KOPT-K1 (cell line): ENCODE results near the gene ABCC11.
A peak's percentile ranks its signal among the peaks of the same experiment; 100 is the strongest.
"Not testable (repeated sequence)": the region's sequence is repeated elsewhere in the genome, so short reads cannot be mapped to it uniquely, and the experiment has no call there.

Experiments used
- H3K27ac ChIP-seq: fragments of 200-600 bp; sonication (generic); 2 replicates; pipeline ENCODE4 v1.5.1; 2016; ENCODE audit warnings: antibody characterized with exemption, mild to moderate bottlenecking, low read depth, low read length; ENCODE audit not compliant: poor library complexity, severe bottlenecking
- H3K36me3 ChIP-seq: fragments of 200-600 bp; sonication (generic); 2 replicates; pipeline ENCODE4 v1.5.1; 2017; ENCODE audit warnings: antibody characterized with exemption, mild to moderate bottlenecking, low read length, moderate library complexity; ENCODE audit not compliant: insufficient read depth
- H3K9me3 ChIP-seq: fragments of 200-600 bp; sonication (generic); 2 replicates; pipeline ENCODE4 v1.5.1; 2017; ENCODE audit warnings: antibody characterized with exemption, low read length, mild to moderate bottlenecking; ENCODE audit not compliant: insufficient read depth, poor library complexity, severe bottlenecking

Gene ABCC11

DNA sequence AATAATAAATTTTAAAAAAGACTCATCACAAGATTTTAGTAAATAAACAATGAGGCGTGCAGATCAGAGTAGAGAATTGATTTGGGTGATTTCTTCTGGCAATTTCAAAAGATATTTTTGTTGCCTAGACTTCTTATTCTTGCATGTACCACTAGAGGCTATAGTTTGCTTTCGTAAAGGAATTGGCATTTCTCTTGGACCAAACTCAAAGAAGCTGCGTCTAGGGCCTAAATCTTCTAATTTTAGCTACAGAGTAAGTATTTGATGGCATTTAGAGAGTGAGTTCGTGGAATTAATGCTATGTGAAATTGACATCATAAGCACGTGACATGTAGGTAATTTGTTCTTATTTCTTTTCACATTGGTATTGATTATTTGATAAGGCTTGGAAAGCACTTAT is 24.4 kb upstream of the ABCC11 start:
- H3K36me3 ChIP-seq: peaks cover 81% of the 10 kb centered on the region
- H3K27ac ChIP-seq: no peak overlapping the region

DNA sequence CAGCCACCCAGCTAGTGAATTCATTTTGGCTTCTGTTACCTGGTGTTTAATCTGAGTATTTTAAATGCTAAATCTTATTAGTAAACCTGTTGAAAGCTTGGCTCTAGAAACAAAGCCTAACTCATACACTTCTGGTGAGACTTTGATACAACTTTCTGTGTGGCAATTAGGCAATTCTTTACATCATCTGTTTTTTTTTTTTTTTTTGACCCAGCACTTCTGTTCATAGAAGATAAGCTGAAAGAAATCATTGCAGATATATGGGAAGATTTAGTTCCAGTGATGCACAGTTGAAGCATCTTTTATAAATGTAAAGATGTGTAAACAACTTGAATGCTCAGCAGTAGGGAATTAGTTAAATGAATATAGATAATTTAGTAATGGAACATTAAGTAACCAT is 21.7 kb upstream of the ABCC11 start:
- Histone ChIP-seq H3K9me3 (peaks cover under 1% of the 10 kb centered on the region), H3K27ac (no peak overlapping the region), H3K36me3 (peaks cover 81% of the 10 kb centered on the region)

More for the DNA sequence above, 24.4 kb upstream of the ABCC11 start:
- no peaks in the 10 kb centered on the region for H3K9me3 ChIP-seq

GRCh38 chr16:48262631-48263030 is 15.3 kb upstream of the ABCC11 start:
- Histone ChIP-seq H3K9me3 (peaks cover 13% of the 10 kb centered on the region), H3K36me3 (peaks cover 93% of the 10 kb centered on the region), H3K27ac (no peak overlapping the region)

DNA sequence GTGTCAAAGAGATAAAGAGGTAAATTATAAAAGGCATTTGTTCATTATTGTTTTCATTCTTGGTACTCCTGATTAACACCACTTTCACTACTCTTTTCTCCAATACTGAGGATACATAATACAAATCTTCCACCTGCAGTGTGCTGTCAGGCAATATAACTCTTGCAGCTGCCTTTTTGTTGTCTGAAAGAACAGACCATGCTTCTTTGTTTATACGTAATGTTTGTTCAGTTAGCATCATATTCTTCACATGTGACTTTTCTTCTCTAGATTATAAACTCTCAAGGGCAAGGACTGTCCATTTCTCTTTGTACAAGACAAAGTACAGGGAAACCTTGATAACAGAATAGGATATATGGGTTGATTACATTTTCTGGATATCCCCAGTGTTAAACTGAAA is 14.2 kb upstream of the ABCC11 start:
- Histone ChIP-seq H3K36me3 (peaks cover 92% of the 10 kb centered on the region), H3K27ac (no peak overlapping the region), H3K9me3 (peaks cover 13% of the 10 kb centered on the region)

DNA sequence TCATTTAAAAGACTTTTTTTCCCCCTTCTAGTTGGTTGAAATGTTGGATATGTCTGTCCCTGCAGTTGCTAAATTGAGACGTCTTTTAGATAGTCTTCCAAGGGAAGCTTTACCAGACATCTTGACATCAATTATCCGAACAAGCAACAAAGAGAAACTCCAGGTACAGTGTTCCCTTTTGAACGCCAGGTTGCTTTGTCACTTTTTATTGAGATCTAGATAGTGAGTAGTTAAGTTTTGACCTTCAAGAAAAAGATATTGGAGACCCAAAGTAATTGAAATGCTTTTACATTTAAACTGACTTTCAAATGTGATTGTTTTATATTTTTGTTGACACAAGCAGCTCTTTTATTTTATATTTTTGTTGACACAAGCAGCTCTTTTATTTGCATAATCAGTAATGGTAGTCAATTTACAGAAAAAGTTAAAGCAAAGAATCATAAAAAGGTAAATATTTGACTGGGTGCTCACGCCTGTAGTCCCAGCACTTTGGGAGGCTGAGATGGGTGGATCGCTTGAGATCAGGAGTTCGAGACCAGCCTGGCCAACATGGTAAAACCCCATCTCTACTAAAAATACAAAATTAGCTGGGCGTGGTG is 9.3 kb upstream of the ABCC11 start:
- H3K9me3 ChIP-seq: no peaks in the 10 kb centered on the region
- no peak overlapping the region for H3K27ac ChIP-seq
- H3K36me3 ChIP-seq: peaks cover 94% of the 10 kb centered on the region

DNA sequence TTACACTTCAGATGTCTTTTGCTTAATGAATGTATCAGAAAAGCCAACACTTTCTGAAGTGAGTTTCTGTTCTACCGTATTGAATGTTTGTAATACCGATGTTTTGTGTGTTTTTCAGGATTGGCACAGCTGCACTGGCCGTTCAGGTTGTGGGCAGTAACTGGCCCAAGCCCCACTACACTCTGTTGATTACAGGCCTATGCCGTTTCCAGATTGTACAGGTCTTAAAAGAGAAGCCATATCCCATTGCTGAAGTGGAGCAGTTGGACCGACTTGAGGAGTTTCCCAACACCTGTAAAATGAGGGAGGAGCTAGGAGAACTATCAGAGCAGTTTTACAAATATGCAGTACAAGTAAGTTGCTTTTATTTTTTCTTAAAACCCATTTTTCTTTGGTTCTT is 4.7 kb upstream of the ABCC11 start:
- no peak overlapping the region for H3K27ac ChIP-seq
- H3K9me3 ChIP-seq: no peaks in the 10 kb centered on the region
- peaks cover 53% of the 10 kb centered on the region for H3K36me3 ChIP-seq

DNA sequence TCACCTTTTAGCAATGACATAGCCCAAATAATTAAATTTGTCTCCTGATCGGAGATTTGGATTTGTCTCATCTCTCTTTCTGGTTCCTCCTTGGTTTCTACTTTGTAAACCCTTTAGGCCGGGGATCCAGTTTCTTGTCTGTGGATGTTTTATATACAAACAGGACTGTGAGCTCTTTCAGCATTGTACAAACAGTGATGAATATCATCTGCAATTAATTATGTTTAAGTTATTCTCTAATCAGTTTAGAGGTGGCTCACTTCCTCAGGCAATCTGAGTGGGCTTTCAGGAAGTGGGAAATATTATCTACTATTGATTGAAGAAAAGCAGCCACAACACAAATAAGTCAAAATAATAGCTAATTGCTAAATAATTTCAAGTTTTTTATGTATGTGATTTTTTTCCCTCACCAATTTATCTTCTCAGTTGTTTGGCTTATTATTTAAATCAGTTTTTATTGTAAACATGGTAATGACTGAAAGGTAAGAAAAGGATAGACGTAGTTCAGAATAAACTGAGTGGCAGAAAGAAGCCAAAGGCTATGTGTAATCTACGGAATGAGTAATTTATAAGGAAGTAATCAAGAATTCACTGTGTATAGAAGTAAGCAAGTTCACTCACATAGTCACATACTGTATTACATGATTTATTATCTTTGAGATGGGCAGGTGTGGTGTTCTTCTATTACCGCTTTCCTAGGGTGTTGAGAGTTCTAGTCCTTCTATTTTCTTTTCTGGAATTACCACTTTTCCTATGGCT is 3.4 kb upstream of the ABCC11 start:
- peaks cover 40% of the 10 kb centered on the region for H3K36me3 ChIP-seq
- no peaks in the 10 kb centered on the region for H3K9me3 ChIP-seq
- no peak overlapping the region for H3K27ac ChIP-seq

GRCh38 chr16:48246066-48246465 is 1.3 kb downstream of the ABCC11 start:
- Histone ChIP-seq H3K27ac (no peak overlapping the region), H3K9me3 (no peaks in the 10 kb centered on the region), H3K36me3 (no peaks in the 10 kb centered on the region)

DNA sequence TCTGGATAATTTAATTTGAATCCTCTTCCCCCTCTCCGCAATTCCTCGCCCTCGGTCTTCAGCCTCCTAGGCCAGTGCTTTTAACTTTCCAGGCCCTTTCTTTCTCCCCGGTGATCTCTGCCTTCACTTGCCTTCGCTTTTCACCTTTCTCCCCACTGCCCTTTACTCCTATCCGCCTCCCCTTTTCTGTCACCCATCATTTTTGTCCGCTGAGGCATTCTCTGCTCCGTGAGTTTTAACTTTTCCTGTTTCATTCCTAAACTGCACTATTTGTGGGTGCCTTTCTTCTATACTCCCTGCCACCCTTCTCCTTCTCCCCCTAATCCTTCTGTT is 2.5 kb downstream of the ABCC11 start:
- Histone ChIP-seq H3K9me3 (peaks cover 4% of the 10 kb centered on the region), H3K27ac (peak overlapping the region; percentile 74), H3K36me3 (no peaks in the 10 kb centered on the region)

DNA sequence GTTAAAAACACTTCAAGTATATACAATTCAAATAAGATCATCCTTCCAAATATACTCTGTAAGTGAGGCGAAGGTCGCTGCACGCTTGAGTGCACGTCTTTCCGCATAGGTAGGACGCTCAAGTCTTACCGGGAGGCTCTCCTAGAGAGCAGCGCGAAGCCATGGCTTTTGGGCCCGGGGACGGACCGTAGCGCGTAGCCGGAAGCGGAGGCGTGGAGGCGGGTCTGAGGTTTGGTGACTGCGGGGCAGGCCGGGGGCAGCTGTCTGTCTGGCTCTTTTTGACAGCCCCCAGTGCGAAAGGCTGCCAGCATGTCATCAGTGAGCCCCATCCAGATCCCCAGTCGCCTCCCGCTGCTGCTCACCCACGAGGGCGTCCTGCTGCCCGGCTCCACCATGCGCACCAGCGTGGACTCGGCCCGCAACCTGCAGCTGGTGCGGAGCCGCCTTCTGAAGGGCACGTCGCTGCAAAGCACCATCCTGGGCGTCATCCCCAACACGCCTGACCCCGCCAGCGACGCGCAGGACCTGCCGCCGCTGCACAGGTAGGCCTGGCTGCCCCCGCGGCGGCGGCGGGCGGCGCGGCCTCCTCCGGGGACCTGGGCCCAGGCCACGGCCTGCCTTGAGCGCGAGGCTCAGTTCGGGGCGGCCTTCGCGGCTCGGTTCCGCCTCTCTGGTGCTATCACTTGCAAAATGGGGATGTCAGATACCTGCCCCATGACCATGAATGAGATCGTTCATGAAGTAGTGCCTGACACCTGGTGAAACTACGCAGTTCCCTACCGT is 3.1 kb downstream of the ABCC11 start, which contains the start of gene LONP2:
Gene LONP2 (plus strand): TSS at position 221 of the 783 bp plus-strand sequence. CDS start 89 bp downstream, at position 310.
- Histone ChIP-seq H3K27ac (peak within 1 kb of the TSS; percentile 74), H3K9me3 (peaks cover 4% of the 10 kb centered on the region), H3K36me3 (no peaks in the 10 kb centered on the region)

DNA sequence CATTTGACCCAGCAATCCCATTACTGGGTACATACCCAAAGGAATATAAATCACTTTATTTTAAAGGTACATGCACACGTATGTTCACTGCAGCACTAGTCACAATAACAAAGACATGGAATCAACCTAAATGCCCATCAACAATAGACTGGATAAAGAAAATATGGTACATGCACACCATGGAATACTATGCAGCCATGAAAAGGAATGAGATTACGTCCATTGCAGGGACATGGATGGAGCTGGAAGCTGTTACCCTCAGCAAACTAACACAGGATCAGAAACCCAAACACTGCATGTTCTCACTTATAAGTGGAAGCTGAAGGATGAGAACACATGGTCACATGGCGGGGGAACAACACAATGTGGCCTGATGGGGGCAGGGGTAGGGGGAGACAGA is 7.2 kb downstream of the ABCC11 start:
- H3K27ac ChIP-seq, H3K36me3 ChIP-seq, H3K9me3 ChIP-seq: not testable (repeated sequence)

DNA sequence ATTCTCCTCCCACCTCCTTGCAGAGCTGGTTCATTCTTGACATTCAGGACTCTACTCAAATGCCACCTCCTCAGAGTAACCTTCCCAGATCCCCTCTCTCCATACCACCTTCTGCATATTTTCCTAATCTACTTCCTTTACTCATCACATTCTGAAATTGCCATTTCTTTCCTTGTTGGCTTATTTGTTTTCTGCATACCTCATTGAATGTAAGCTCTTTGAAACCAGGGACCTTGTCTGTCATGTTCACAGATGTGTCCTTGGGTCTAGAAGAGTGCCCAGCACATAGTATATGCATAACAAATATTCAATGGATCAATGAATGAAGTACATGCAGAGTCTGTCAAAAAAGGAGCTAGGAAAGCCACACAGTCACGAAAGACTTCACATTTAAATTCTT is 11.1 kb downstream of the ABCC11 start:
- peaks cover 4% of the 10 kb centered on the region for H3K9me3 ChIP-seq
- H3K27ac ChIP-seq: no peak overlapping the region
- no peaks in the 10 kb centered on the region for H3K36me3 ChIP-seq

DNA sequence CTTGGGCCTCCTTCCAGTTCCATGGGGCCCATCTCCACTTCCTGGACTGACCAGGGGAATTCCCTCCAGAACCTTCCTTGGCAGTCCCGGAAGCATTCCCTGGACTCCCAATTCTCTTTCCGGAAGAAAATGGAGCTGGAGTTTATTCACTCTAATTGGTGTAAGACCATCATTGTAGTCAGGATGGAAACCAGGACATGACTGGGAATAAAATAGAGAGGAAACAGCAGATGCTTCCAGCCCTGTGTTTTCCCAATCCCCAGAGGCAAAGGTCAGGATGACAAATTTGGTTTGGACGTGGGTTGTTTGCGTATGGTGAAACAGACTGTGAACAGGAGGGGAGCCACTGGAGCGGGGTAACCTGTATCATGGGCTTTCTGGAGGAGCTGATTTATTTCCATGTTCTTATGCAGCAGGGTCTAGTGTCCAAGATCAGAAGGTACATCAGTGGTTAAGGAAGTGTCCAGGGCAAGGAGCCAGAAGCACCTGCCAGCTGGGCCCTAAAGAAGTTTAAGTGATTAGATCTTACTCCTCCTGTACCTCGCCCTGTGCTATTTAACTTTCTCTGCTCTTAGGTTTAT is 11.7 kb downstream of the ABCC11 start:
- Histone ChIP-seq H3K36me3 (no peaks in the 10 kb centered on the region), H3K27ac (no peak overlapping the region), H3K9me3 (peaks cover 4% of the 10 kb centered on the region)

DNA sequence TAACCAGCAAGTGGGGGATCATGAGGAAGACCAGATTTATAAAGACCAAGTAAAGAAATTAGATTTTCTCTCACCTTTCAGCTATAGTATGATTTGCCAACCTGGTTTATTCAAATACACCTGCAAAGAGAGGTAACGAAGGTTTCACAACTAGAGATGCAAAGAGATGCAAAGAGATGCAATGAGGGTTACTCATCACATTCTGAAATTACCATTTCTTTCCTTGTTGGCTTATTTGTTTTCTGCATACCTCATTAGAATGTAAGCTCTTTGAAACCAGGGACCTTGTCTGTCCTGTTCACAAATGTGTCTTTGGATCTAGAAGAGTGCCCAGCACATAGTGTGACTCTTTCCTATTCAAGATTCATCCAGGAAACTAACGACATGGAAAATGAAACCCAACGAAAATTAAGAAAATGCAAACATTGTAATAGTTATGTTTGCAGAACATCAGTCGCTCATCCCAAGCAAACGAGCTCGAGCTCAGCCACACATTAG is 12.2 kb downstream of the ABCC11 start:
- no peak overlapping the region for H3K27ac ChIP-seq
- H3K9me3 ChIP-seq: peaks cover 1% of the 10 kb centered on the region
- no peaks in the 10 kb centered on the region for H3K36me3 ChIP-seq

DNA sequence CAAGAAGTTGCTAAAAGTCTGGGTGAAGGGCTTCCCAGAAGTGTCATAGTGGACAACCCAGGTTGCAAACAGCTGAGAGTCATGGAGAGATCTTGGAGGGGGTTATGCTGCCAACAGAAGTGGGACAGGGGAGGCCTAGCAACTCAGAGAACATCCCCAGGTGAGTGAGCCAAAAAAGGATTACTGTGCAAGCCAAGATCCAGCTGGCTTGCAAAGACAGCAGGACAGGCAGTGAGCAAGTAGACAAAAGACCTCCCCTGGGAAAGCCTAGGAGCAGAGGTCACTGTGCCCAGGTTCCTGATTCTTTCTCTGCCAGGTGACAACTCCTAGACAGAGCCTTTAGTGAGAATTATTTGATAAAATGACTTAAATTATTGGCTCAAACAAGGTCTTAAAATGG is 12.7 kb downstream of the ABCC11 start:
- Histone ChIP-seq H3K36me3 (no peaks in the 10 kb centered on the region), H3K9me3 (no peaks in the 10 kb centered on the region), H3K27ac (no peak overlapping the region)
